Neutrophil (primary cell): Measurements from ENCODE around the gene HSPA2.

Source experiments
- H3K27ac ChIP-seq: fragments of 200-600 bp; sonication (generic); 2 replicates; pipeline ENCODE4 v1.5.1; 2016; ENCODE audit warnings: mild to moderate bottlenecking, moderate library complexity
- H3K27me3 ChIP-seq: fragments of 200-600 bp; sonication (generic); 2 replicates; pipeline ENCODE4 v1.6.0; 2016; ENCODE audit warnings: mild to moderate bottlenecking
- H3K36me3 ChIP-seq: fragments of 200-600 bp; sonication (generic); 2 replicates; pipeline ENCODE4 v1.5.1; 2017
- H3K4me1 ChIP-seq, 2 experiments: fragments of 200-600 bp in 1 of 2; sonication (generic) in 1 of 2; 1 replicate in 1 of 2; 2 replicates in 1 of 2; pipeline versions ENCODE4 v1.5.1 to v1.6.1; 2013 to 2016; ENCODE audit warnings: low read depth in 1 of 2, low read length in 1 of 2, mild to moderate bottlenecking in 1 of 2, moderate library complexity in 1 of 2; ENCODE audit not compliant: control insufficient read depth in 1 of 2, insufficient read depth in 1 of 2
- H3K4me3 ChIP-seq, 2 experiments: fragments of 200-600 bp in 1 of 2; sonication (generic) in 1 of 2; 1 replicate in 1 of 2; 2 replicates in 1 of 2; pipeline ENCODE4 v1.5.1; 2013 to 2016; ENCODE audit warnings: low read depth in 1 of 2, low read length in 1 of 2, mild to moderate bottlenecking in 1 of 2, moderate library complexity in 1 of 2
- H3K9me3 ChIP-seq: fragments of 200-600 bp; sonication (generic); 2 replicates; pipeline ENCODE4 v1.5.1; 2016
- CTCF ChIP-seq: fragments of 200-600 bp; sonication (generic); IDR thresholded peaks from 2 replicates; pipeline ENCODE4 v1.5.1; 2016; ENCODE audit warnings: antibody characterized with exemption

HSPA2 gene

GRCh38 chr14:64500088-64500487 lies 40.5 kb upstream of the HSPA2 start:
- peaks cover 22% of the 10 kb centered on the region for H3K27me3 ChIP-seq
- H3K36me3 ChIP-seq = no peaks in the 10 kb centered on the region
- no peak overlapping the region for H3K4me3 ChIP-seq
- TF ChIP-seq CTCF = no peak
- no peaks in the 10 kb centered on the region for H3K9me3 ChIP-seq
- no peak overlapping the region for H3K27ac ChIP-seq
- H3K4me1 ChIP-seq = peaks cover 9 to 11% of the 10 kb centered on the region in 2 experiments

- no peak for TF ChIP-seq CTCF
- Histone ChIP-seq H3K27me3 (peaks cover 22% of the 10 kb centered on the region), H3K4me3 (no peak overlapping the region), H3K9me3 (no peaks in the 10 kb centered on the region), H3K4me1 (peaks cover 21 to 26% of the 10 kb centered on the region in 2 experiments), H3K27ac (no peak overlapping the region), H3K36me3 (no peaks in the 10 kb centered on the region)
Observed at GRCh38 chr14:64501411-64502171, 39.0 kb upstream of the HSPA2 start.

GRCh38 chr14:64502456-64502855 lies 38.1 kb upstream of the HSPA2 start:
- Histone ChIP-seq H3K27me3 (peaks cover 22% of the 10 kb centered on the region), H3K9me3 (no peaks in the 10 kb centered on the region)

GRCh38 chr14:64502887-64503433 lies 37.6 kb upstream of the HSPA2 start:
- H3K4me3 ChIP-seq = peak overlapping the region; percentile 89 to 93
- peaks cover 22% of the 10 kb centered on the region for H3K27me3 ChIP-seq
- peak overlapping the region; percentile 98 for H3K27ac ChIP-seq
- no peaks in the 10 kb centered on the region for H3K9me3 ChIP-seq
- TF ChIP-seq CTCF = no peak
- H3K4me1 ChIP-seq = peaks cover 24 to 31% of the 10 kb centered on the region in 2 experiments
- no peaks in the 10 kb centered on the region for H3K36me3 ChIP-seq

More at GRCh38 chr14:64502456-64502855, 38.1 kb upstream of the HSPA2 start:
- no peaks in the 10 kb centered on the region for H3K36me3 ChIP-seq
- peaks cover 24 to 29% of the 10 kb centered on the region in 2 experiments for H3K4me1 ChIP-seq
- TF ChIP-seq CTCF = no peak
- no peak overlapping the region for H3K27ac ChIP-seq
- peak overlapping the region; percentile 89 to 93 for H3K4me3 ChIP-seq

- Histone ChIP-seq H3K27me3 (peaks cover 22% of the 10 kb centered on the region), H3K4me3 (peak within 1 kb of the TSS; percentile 89 to 93), H3K36me3 (no peaks in the 10 kb centered on the region), H3K27ac (peak within 1 kb of the TSS; percentile 98), H3K4me1 (peaks cover 24 to 38% of the 10 kb centered on the region in 2 experiments), H3K9me3 (no peaks in the 10 kb centered on the region)
- TF ChIP-seq CTCF = no peak
Observed at GRCh38 chr14:64503434-64504309, 36.9 kb upstream of the HSPA2 start, which contains the start of gene ZBTB25. Gene ZBTB25, minus strand, starts transcription at chr14:64503838. Its CDS starts 13,305 bp downstream, at chr14:64490533.
